ENCODE measurements around the gene PGA5. TPM values are rescaled to one million over a fixed set of nuclear protein-coding genes. Genes with fewer than 3 reads are reported as not detected.
A peak's percentile ranks its signal among the peaks of the same experiment; 100 is the strongest.

Gene PGA5
- polyA plus RNA-seq, 1 donor (not counting 4 experiments of a cell fraction or from before 2014, with no cell fraction given): not detected

DNA sequence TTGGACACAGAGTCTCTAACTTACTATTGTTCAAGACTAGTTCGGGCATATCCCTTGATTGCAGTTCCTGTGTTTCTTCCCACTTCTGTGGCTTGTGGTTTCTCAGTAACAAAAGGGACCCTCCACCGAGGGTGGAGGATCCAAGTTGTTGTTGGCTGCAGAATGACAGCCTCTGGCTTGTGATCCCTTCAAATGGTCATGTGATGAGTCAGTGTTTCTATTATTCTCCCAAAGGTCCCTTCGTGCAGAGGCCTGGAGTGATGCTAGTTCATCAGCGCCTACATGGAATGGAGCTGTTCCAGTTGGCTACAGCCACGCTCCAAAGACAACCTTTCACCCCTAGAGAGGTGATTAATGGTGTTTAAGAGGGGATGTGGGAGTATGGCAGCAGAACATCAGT is 56.8 kb downstream of the PGA5 start:
- Histone ChIP-seq H3K79me2 (ENCODE audit: control insufficient read depth, insufficient read depth, low read length) (no peaks in the 10 kb centered on the region), H3K4me1 (ENCODE audit: control insufficient read depth, extremely low read depth, insufficient read depth, low read length) (peaks cover 36% of the 10 kb centered on the region), H3K4me2 (ENCODE audit: control insufficient read depth, extremely low read depth, insufficient read depth, low read depth, low read length) (peak overlapping the region; percentile 62), H3K27me3 (ENCODE audit: control insufficient read depth, extremely low read depth, insufficient read depth, low read length) (peaks cover 14% of the 10 kb centered on the region), H3K9me1 (ENCODE audit: control insufficient read depth, extremely low read depth, insufficient read depth, low read length) (peaks cover 3% of the 10 kb centered on the region), H3K36me3 (ENCODE audit: control insufficient read depth in 2 of 2, extremely low read depth in 1 of 2, insufficient read depth in 2 of 2, low read length in 2 of 2) (peaks cover 21 to 26% of the 10 kb centered on the region in 2 experiments), H3K9me3 (ENCODE audit: control insufficient read depth, low read depth, low read length) (no peaks in the 10 kb centered on the region), H2AFZ (ENCODE audit: control insufficient read depth, low read length) (no peak overlapping the region), H3K9ac (ENCODE audit: control insufficient read depth, extremely low read depth, insufficient read depth, low read length) (no peak overlapping the region), H3K27ac (ENCODE audit: control insufficient read depth, insufficient read depth, low read length) (peak overlapping the region; percentile 42), H4K20me1 (ENCODE audit: control insufficient read depth, extremely low read depth, insufficient read depth, low read length) (peaks cover 10% of the 10 kb centered on the region), H3K4me3 (ENCODE audit: control insufficient read depth in 2 of 3, extremely low read depth in 1 of 3, insufficient read depth in 2 of 3, low read depth in 1 of 3, low read length in 3 of 3) (peak overlapping the region in 2 of 3 experiments; percentile 4 to 22)
- dilution Hi-C loops (cut with MboI; ENCODE audit: extremely low pct_ligation_motif_present, low sequenced_read_pairs): no loop called here
- TF ChIP-seq, protein P1, sequence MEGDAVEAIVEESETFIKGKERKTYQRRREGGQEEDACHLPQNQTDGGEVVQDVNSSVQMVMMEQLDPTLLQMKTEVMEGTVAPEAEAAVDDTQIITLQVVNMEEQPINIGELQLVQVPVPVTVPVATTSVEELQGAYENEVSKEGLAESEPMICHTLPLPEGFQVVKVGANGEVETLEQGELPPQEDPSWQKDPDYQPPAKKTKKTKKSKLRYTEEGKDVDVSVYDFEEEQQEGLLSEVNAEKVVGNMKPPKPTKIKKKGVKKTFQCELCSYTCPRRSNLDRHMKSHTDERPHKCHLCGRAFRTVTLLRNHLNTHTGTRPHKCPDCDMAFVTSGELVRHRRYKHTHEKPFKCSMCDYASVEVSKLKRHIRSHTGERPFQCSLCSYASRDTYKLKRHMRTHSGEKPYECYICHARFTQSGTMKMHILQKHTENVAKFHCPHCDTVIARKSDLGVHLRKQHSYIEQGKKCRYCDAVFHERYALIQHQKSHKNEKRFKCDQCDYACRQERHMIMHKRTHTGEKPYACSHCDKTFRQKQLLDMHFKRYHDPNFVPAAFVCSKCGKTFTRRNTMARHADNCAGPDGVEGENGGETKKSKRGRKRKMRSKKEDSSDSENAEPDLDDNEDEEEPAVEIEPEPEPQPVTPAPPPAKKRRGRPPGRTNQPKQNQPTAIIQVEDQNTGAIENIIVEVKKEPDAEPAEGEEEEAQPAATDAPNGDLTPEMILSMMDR (optimal IDR thresholded peaks at IDR 0.05 in 1 of 3, IDR thresholded peaks at IDR 0.05 in 1 of 3, conservative IDR thresholded peaks at IDR 0.05 in 1 of 3; ENCODE audit: extremely low read depth in 1 of 3, insufficient read depth in 2 of 3, low read length in 3 of 3): no peak
- TF ChIP-seq EZH2 (IDR thresholded peaks at IDR 0.05; ENCODE audit: low read length): no peak
- FAIRE-seq: peak; percentile 96
- peak; percentile 40 for DNase-seq (ENCODE audit: low read depth, low spot score)

DNA sequence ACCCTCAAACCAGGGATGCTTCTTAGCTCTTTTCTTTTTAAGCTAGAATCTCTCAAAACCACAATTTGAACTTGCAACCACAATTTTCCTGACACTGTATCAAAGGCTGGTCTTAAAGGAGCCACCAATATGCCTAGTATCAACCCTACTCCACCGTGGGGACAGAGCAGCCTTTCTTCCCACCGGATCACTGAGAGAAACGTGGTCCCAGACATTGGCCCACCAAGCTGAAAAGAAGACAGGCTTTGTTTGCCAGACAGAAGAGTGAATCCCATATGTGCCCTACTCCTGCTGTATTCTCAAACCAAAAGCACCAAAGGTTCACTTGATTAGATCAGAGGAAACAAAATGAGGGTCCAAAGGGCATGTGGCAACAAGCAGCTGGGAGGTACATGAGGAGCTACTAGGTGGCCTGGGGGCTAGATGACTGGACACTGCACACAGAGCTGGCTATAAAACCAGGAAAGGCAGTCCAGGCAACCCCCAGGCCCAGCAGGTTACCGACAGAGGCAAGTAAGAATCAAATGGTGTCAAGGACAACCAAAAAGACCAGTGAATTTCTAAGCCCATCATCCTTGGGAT is 57.8 kb downstream of the PGA5 start:
- Histone ChIP-seq H3K79me2 (ENCODE audit: control insufficient read depth, insufficient read depth, low read length) (no peaks in the 10 kb centered on the region), H3K4me3 (ENCODE audit: control insufficient read depth in 2 of 3, extremely low read depth in 1 of 3, insufficient read depth in 2 of 3, low read depth in 1 of 3, low read length in 3 of 3) (no peak overlapping the region), H3K27me3 (ENCODE audit: control insufficient read depth, extremely low read depth, insufficient read depth, low read length) (peaks cover 14% of the 10 kb centered on the region), H3K9me1 (ENCODE audit: control insufficient read depth, extremely low read depth, insufficient read depth, low read length) (peaks cover 3% of the 10 kb centered on the region), H3K9me3 (ENCODE audit: control insufficient read depth, low read depth, low read length) (no peaks in the 10 kb centered on the region), H3K36me3 (ENCODE audit: control insufficient read depth in 2 of 2, extremely low read depth in 1 of 2, insufficient read depth in 2 of 2, low read length in 2 of 2) (peaks cover 23 to 27% of the 10 kb centered on the region in 2 experiments), H3K9ac (ENCODE audit: control insufficient read depth, extremely low read depth, insufficient read depth, low read length) (no peak overlapping the region), H2AFZ (ENCODE audit: control insufficient read depth, low read length) (no peak overlapping the region), H4K20me1 (ENCODE audit: control insufficient read depth, extremely low read depth, insufficient read depth, low read length) (peaks cover 10% of the 10 kb centered on the region), H3K4me2 (ENCODE audit: control insufficient read depth, extremely low read depth, insufficient read depth, low read depth, low read length) (no peak overlapping the region), H3K4me1 (ENCODE audit: control insufficient read depth, extremely low read depth, insufficient read depth, low read length) (peaks cover 32% of the 10 kb centered on the region), H3K27ac (ENCODE audit: control insufficient read depth, insufficient read depth, low read length) (no peak overlapping the region)
- FAIRE-seq (no peak), DNase-seq (ENCODE audit: low read depth, low spot score) (no peak)
- TF ChIP-seq, protein P1 (optimal IDR thresholded peaks at IDR 0.05 in 1 of 3, IDR thresholded peaks at IDR 0.05 in 1 of 3, conservative IDR thresholded peaks at IDR 0.05 in 1 of 3; ENCODE audit: extremely low read depth in 1 of 3, insufficient read depth in 2 of 3, low read length in 3 of 3): no peak
- no peak for TF ChIP-seq EZH2 (IDR thresholded peaks at IDR 0.05; ENCODE audit: low read length)
- dilution Hi-C loops (cut with MboI; ENCODE audit: extremely low pct_ligation_motif_present, low sequenced_read_pairs): no loop called here

Other genes with a start within 250 kb of the PGA5 start
- not detected in 3 replicates for gene CD5, start 138.7 kb upstream of the PGA5 start, polyA plus RNA-seq
- gene VPS37C, start 79.7 kb upstream of the PGA5 start, polyA plus RNA-seq: 5.7 to 9.5 TPM (median 8.0 TPM) in 3 replicates
- gene PGA3, start 37.7 kb upstream of the PGA5 start, polyA plus RNA-seq: not detected in 3 replicates
- not detected in 3 replicates for gene PGA4, start 18.8 kb upstream of the PGA5 start, polyA plus RNA-seq
- 0.14 to 0.82 TPM (median 0.30 TPM) in 3 replicates for gene VWCE, start 54.1 kb downstream of the PGA5 start, polyA plus RNA-seq
- 187 to 236 TPM (median 212 TPM) in 3 replicates for gene DDB1, start 91.9 kb downstream of the PGA5 start, polyA plus RNA-seq
- gene TKFC, start 92.1 kb downstream of the PGA5 start, polyA plus RNA-seq: 15.4 to 23.1 TPM (median 18.3 TPM) in 3 replicates
- 42.3 to 124 TPM (median 62.3 TPM) in 3 replicates for gene CYB561A3, start 120.7 kb downstream of the PGA5 start, polyA plus RNA-seq
- gene TMEM138, start 121.2 kb downstream of the PGA5 start, polyA plus RNA-seq: 66.1 to 118 TPM (median 85.4 TPM) in 3 replicates
- gene TMEM216, start 151.4 kb downstream of the PGA5 start, polyA plus RNA-seq: 14.4 to 22.4 TPM (median 17.2 TPM) in 3 replicates
- 24.6 to 60.6 TPM (median 34.5 TPM) in 3 replicates for gene CPSF7, start 188.8 kb downstream of the PGA5 start, polyA plus RNA-seq
- 55.1 to 71.3 TPM (median 56.4 TPM) in 3 replicates for gene SDHAF2, start 188.9 kb downstream of the PGA5 start, polyA plus RNA-seq